ENCODE measurements around the gene TANK. TPM values are rescaled to one million over a fixed set of nuclear protein-coding genes. Genes with fewer than 3 reads are reported as not detected.

Gene TANK
- total and polyA plus RNA-seq, 4 donors = 17.2 to 62.1 (median 42.3) TPM

- Histone ChIP-seq H3K9ac (ENCODE audit: low read depth in 1 of 2, low read length in 2 of 2) (no peak overlapping the region), H3K9me3 (ENCODE audit: control insufficient read depth in 4 of 4, low read length in 3 of 4) (no peaks in the 10 kb centered on the region), H3K27ac (ENCODE audit: low read depth in 1 of 2, low read length in 2 of 2) (no peak overlapping the region), H3K4me3 (ENCODE audit: low read depth in 1 of 3, low read length in 3 of 3) (no peak overlapping the region), H3K4me1 (ENCODE audit: control insufficient read depth in 4 of 4, insufficient read depth in 4 of 4, low read length in 3 of 4) (peaks cover 0 to 20% (median 16%) of the 10 kb centered on the region in 4 donors), H3K27me3 (ENCODE audit: control insufficient read depth in 4 of 4, insufficient read depth in 4 of 4, low read length in 3 of 4) (no peaks in the 10 kb centered on the region), H3K36me3 (ENCODE audit: control insufficient read depth in 4 of 4, insufficient read depth in 3 of 4, low read depth in 1 of 4, low read length in 3 of 4) (peaks cover 0 to 13% (median 7%) of the 10 kb centered on the region in 4 donors)
- no peak for DNase-seq (ENCODE audit: low spot score)
- no peak for TF ChIP-seq REST (IDR thresholded peaks at IDR 0.05)
- TF ChIP-seq CTCF (IDR thresholded peaks at IDR 0.05; ENCODE audit: low read depth, low read length, missing input control) = no peak
- no peak for TF ChIP-seq HNF4A (conservative IDR thresholded peaks at IDR 0.05)
- TF ChIP-seq RAD21 (IDR thresholded peaks at IDR 0.05) = no peak
- TF ChIP-seq GABPA (IDR thresholded peaks at IDR 0.05 in 1 of 2, conservative IDR thresholded peaks at IDR 0.05 in 1 of 2) = no peak
- no peak for TF ChIP-seq ATF3 (IDR thresholded peaks at IDR 0.05)
- WGBS = 85% methylated on average over 2 of the region's 2 CpGs
These were observed 73.7 kb downstream of the TANK start for GRCh38 chr2:161233858-161234431.

GRCh38 chr2:161234627-161235026 is 74.4 kb downstream of the TANK start:
- WGBS = 61% methylated on average over 2 of the region's 2 CpGs
- no peak for TF ChIP-seq FOXA1 (IDR thresholded peaks at IDR 0.05)
- TF ChIP-seq YY1 (IDR thresholded peaks at IDR 0.05) = no peak
- TF ChIP-seq ZBTB33 (IDR thresholded peaks at IDR 0.05) = no peak
- TF ChIP-seq SP1 (IDR thresholded peaks at IDR 0.05) = no peak
- TF ChIP-seq RXRA (IDR thresholded peaks at IDR 0.05) = no peak
- TF ChIP-seq CTCF (IDR thresholded peaks at IDR 0.05; ENCODE audit: low read depth, low read length, missing input control) = no peak
- no peak for TF ChIP-seq MAX (IDR thresholded peaks at IDR 0.05)
- no peak for TF ChIP-seq REST (IDR thresholded peaks at IDR 0.05)
- no peak for TF ChIP-seq EGR1 (IDR thresholded peaks at IDR 0.05; ENCODE audit: low read depth in 2 of 2)
- TF ChIP-seq TAF1 (conservative IDR thresholded peaks at IDR 0.05) = no peak
- no peak for TF ChIP-seq RAD21 (IDR thresholded peaks at IDR 0.05)
- no peak for TF ChIP-seq ATF3 (IDR thresholded peaks at IDR 0.05)
- TF ChIP-seq JUND (IDR thresholded peaks at IDR 0.05) = no peak
- H3K9me3 ChIP-seq (ENCODE audit: control insufficient read depth in 4 of 4, low read length in 3 of 4) = no peaks in the 10 kb centered on the region
- peaks cover 0 to 11% (median 5%) of the 10 kb centered on the region in 4 donors for H3K36me3 ChIP-seq (ENCODE audit: control insufficient read depth in 4 of 4, insufficient read depth in 3 of 4, low read depth in 1 of 4, low read length in 3 of 4)
- H3K4me1 ChIP-seq (ENCODE audit: control insufficient read depth in 4 of 4, insufficient read depth in 4 of 4, low read length in 3 of 4) = peaks cover 4 to 21% (median 16%) of the 10 kb centered on the region in 4 donors
- no peak for DNase-seq (ENCODE audit: low spot score)
- no peaks in the 10 kb centered on the region for H3K27me3 ChIP-seq (ENCODE audit: control insufficient read depth in 4 of 4, insufficient read depth in 4 of 4, low read length in 3 of 4)
- H3K9ac ChIP-seq (ENCODE audit: low read depth in 1 of 2, low read length in 2 of 2) = no peak overlapping the region
- no peak overlapping the region for H3K4me3 ChIP-seq (ENCODE audit: low read depth in 1 of 3, low read length in 3 of 3)
- H3K27ac ChIP-seq (ENCODE audit: low read depth in 1 of 2, low read length in 2 of 2) = no peak overlapping the region
